LNCAP (cell line): Measurements from ENCODE around the gene BLM.

Experiments
- TF ChIP-seq, protein P1 (sequence below): fragments of 450-650 bp; IDR thresholded peaks from 2 replicates; pipeline ENCODE4 v1.5.1; 2017; ENCODE audit warnings: mild to moderate bottlenecking

BLM gene

DNA sequence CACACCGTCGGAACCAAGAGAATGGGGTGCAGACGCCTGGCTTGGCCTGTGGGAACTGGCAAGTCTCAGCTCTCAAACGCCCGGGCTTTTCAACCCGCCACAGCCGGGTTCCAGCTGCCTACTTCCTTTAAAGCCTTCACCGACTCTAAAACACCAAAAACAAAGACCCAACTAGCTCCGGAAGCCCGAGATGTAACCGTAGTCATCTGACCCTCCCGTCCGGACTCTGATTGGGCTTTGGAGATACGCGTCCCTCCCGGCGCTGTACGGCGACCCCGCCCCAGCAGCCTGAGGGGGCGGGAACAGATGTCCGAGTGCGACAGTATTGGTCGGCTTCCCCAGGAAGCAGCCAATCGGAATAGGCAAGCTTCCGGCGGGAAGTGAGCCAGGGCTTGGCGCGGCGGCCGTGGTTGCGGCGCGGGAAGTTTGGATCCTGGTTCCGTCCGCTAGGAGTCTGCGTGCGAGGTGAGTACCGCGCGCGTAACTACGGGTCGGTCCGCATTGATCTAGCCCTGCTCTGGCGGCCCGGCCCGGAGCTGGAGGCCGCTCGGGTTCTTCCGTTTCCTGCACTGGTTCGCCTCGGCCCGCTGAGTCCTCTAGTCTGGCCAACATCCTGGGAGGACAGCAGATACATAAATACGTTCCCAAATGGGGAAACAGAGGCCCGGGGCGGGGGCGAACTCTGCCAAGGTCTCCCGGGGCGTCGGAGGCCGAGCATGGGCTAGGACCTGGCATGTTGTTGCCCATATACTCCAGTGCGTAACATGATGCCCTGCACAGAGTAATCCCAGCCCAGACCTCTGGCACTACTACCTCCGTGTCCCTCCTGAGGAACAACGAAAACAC, at the start of gene BLM:
BLM (plus strand) TSS at position 371 of the 846 bp plus-strand sequence. CDS start 30,047 bp downstream, outside the sequence.
- TF ChIP-seq, protein P1, sequence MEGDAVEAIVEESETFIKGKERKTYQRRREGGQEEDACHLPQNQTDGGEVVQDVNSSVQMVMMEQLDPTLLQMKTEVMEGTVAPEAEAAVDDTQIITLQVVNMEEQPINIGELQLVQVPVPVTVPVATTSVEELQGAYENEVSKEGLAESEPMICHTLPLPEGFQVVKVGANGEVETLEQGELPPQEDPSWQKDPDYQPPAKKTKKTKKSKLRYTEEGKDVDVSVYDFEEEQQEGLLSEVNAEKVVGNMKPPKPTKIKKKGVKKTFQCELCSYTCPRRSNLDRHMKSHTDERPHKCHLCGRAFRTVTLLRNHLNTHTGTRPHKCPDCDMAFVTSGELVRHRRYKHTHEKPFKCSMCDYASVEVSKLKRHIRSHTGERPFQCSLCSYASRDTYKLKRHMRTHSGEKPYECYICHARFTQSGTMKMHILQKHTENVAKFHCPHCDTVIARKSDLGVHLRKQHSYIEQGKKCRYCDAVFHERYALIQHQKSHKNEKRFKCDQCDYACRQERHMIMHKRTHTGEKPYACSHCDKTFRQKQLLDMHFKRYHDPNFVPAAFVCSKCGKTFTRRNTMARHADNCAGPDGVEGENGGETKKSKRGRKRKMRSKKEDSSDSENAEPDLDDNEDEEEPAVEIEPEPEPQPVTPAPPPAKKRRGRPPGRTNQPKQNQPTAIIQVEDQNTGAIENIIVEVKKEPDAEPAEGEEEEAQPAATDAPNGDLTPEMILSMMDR, result no peak

DNA sequence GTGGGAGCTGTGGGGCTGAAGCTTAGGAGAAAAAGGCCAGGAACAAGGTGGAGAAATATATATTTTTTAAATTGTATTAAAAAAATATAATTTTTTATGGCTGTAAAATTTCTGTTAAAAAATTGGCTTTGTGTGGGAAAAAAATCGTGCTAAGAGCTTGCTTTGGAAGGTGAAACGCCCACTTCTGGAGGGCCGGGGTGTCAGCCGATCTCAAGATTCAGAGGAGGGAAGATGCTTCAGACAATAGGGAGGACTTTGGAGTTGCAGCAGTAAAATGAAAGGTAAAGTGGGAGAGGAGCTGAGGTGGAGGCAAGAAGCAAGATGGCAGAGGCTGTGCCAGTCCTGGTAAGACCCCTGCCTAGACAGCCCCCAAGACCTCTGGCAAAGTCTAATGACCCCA, 45.9 kb upstream of the BLM start:
- TF ChIP-seq, protein P1, result no peak

DNA sequence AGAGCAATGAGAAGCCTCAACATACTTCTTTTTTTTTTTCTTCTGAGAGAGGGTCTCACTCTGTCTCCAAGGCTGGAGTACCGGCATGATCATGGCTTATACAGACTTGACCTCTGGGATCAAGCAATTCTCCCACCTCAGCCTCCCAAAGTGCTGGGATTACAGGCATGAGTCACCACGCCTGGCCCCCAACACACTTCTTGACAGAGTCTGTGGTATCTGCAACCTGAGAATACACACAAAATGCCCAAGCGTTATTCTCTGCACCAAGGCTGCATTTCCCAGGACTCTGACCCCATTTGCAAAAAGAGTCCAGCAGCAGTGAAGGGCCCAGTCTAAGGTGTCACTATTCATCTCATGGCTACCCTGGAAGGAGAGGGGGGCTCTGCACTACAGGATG, 42.7 kb upstream of the BLM start:
- TF ChIP-seq, protein P1, result no peak

DNA sequence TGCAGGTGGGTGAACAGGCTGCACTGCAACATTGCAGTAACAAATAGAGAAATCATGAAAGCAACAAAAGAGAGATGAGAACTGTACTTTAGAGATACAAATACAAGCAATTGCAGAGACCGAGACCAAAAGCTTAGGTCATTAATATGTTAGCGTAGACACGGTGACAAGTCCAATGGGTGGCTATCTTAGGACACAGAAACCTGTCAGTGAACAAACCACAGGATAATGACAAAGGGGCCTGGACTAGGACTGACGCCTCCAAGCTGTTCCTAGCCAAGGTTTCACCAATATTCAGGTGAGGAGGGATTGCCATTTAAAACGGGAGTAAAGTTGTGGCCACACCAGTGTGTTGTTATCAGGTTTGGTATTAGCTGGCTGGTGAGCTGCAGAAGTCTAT, 41.7 kb upstream of the BLM start:
- TF ChIP-seq, protein P1, result no peak

DNA sequence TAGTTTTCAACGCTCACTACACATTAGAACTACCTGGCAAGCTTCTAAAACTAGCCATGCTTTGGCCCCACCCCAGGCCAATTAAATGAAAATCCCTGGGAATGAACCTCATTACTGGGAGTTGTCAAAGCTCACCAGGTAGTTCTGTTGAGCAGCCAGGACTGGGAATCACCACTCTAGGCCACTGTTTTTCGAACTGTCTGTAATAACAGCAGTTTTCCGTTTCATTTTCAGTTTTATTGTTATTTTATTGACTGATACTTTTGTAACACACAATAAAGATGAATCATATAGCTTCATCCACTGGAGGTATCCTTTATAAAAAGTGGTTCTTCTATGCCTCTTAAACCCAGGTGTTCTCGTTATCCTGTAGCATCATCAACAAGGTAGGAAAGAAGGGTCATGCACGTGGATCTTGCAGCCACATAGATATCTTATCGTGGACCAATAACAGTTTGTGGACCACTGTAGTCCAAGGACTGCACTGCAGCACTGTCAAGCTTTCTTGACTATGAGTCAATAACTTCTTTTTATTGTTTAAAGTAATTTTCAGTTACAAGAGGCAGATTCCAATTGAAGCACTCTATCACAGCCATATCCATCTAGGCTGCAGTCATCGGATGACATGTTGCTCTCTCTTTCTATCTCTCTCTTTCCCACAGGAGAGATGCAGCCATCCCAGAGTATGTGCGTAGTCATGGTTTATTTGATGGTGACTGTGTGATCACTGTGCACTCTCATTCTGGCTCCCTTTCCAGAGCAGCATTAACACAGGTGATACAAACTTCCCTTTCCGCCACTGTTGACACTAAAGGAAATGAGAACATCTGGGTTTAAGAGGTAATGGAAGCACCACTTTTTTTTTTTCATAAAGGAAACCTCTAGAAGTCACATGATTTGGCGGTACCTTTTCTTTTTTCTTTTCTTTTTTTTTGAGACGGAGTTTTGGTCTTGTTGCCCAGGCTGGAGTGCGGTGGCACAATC, 39.0 kb upstream of the BLM start:
- TF ChIP-seq, protein P1, result no peak

DNA sequence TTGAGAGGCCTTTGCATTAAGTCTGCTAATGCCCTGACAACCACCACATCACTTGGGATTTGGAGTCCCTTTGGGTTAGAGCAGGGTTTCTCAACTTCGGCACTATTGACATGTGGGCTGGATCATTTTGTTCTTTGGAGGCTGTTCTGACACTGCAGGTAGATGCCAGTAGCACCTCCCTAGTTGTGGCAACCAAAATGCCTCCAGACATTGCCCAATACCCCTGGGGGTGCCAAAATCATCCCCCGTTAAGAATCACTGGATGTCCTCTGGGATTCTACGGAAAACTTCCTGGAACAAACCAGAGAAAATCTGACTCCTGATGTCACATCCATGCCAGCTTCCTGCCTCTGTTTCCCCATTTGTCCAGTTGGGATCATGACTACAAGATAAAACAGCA, 37.2 kb upstream of the BLM start:
- TF ChIP-seq, protein P1, result no peak

DNA sequence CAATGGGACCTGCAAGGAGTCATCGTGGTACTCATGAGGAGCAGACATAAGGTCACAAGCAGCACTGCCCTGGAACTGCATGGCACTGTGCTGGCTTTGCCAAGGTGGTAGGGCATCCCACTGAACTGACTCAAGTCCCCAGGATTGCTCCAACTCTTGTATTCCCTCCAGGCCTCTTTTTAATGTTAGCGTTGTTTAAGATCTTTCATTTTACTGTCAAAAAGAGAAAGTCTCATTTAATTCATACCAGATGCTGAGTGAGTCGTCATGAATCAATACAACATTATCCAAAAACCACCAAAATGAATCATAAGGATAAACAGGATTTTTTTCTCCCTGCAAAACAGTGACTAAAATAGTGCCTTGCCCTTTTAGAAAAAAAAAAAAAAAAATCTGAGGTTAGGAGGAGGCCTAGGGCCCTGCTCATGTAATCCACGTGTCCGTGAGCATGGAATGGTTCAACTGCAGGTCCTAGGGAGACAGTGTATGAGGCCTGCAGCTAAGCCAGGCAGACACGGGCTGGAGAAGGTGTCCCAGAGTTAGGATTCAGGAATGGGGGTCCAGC, 36.7 kb upstream of the BLM start:
- TF ChIP-seq, protein P1, result no peak
